SHP77 treated with DMSO at 0.1 percent for 48 hours (cell line): ENCODE results near the gene CLIC6.

ENCODE experiments used
- DNase-seq: peaks from one replicate; lab custom pipeline; 2025; lab: John Stamatoyannopoulos, UW

The CLIC6 gene

GRCh38 chr21:34728479-34728878 lies 59.7 kb downstream of the CLIC6 start:
- no peak for DNase-seq

GRCh38 chr21:34730194-34730593 lies 61.4 kb downstream of the CLIC6 start:
- no peak for DNase-seq

GRCh38 chr21:34730756-34731445 lies 62.1 kb downstream of the CLIC6 start:
- DNase-seq: no peak

GRCh38 chr21:34732388-34732821 lies 63.6 kb downstream of the CLIC6 start:
- DNase-seq: no peak

GRCh38 chr21:34733852-34734251 lies 65.1 kb downstream of the CLIC6 start:
- DNase-seq: no peak

- no peak for DNase-seq
These were observed 65.9 kb downstream of the CLIC6 start for GRCh38 chr21:34734696-34735095.

GRCh38 chr21:34736116-34736874 lies 67.5 kb downstream of the CLIC6 start:
- no peak for DNase-seq

- DNase-seq: no peak
These were observed 68.3 kb downstream of the CLIC6 start for GRCh38 chr21:34737115-34737514.

- no peak for DNase-seq
These were observed 71.4 kb downstream of the CLIC6 start for GRCh38 chr21:34740198-34740597.

GRCh38 chr21:34743285-34743684 lies 74.5 kb downstream of the CLIC6 start:
- DNase-seq: no peak

GRCh38 chr21:34743831-34744230 lies 75.0 kb downstream of the CLIC6 start:
- DNase-seq: no peak

- no peak for DNase-seq
These were observed 76.0 kb downstream of the CLIC6 start for GRCh38 chr21:34744801-34745200.

- DNase-seq: peak; percentile 45
These were observed 76.9 kb downstream of the CLIC6 start for GRCh38 chr21:34745557-34746255.

- no peak for DNase-seq
These were observed 80.1 kb downstream of the CLIC6 start for GRCh38 chr21:34748862-34749261.

GRCh38 chr21:34754690-34755647 lies 86.2 kb downstream of the CLIC6 start:
- no peak for DNase-seq

- no peak for DNase-seq
These were observed 93.0 kb downstream of the CLIC6 start for GRCh38 chr21:34761758-34762330.

- no peak for DNase-seq
These were observed 94.0 kb downstream of the CLIC6 start for GRCh38 chr21:34762786-34763185.

- no peak for DNase-seq
These were observed 96.0 kb downstream of the CLIC6 start for GRCh38 chr21:34764715-34765284.

GRCh38 chr21:34765619-34766018 lies 96.8 kb downstream of the CLIC6 start:
- no peak for DNase-seq

- DNase-seq: no peak
These were observed 98.1 kb downstream of the CLIC6 start for GRCh38 chr21:34766862-34767261.
